HG03469 (cell line): ENCODE measurements around the gene APOA4.
"Not testable (repeated sequence)": the region's sequence is repeated elsewhere in the genome, so short reads cannot be mapped to it uniquely, and the experiment has no call there.

ENCODE experiments used
- ATAC-seq: cut with Tn5 transposase; IDR thresholded peaks from one replicate; pipeline ENCODE4 v1.9.1; 2021; ENCODE audit warnings: mild to moderate bottlenecking, moderate library complexity, moderate number of reproducible peaks; ENCODE audit not compliant: unreplicated experiment

APOA4 gene

DNA sequence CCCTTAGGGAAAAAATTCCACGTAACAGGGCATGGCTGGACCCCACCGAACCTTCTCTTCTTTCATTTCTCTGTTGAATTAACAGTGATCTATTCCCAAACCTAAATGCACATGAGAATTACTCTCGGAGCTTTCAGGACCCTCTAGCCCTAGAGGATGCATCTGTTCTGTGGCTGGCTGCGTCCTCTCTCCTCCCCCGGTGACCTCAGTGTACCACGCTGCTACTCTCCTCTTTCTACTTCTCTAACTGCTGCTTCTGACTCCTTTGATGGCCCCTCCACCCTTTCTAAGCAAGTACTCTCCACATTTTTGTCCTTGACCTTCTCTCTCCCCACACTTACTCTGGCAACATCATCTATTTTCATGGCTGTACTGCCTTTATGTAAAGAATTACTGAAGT, 26.4 kb upstream of the APOA4 start:
- ATAC-seq: no peak

DNA sequence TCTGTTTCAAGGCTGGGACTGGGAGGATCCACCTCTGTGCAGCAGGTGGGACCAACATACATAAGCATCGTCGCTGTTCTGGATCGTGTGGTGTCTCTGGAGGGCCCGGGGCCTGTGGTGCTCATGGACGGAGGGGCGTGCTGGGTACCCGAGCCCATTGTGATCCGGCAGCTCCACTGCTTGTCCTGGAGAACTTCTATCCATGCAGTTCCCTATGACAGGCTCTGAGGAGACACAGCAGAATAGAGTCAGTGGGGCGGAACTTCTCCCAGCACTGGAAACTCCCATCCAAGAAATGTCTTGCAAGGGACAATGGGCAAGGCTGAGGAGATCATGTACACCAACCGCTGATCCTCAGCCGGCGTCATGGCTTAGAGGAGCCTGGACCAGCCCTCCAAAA, 26.0 kb upstream of the APOA4 start:
- ATAC-seq: no peak

DNA sequence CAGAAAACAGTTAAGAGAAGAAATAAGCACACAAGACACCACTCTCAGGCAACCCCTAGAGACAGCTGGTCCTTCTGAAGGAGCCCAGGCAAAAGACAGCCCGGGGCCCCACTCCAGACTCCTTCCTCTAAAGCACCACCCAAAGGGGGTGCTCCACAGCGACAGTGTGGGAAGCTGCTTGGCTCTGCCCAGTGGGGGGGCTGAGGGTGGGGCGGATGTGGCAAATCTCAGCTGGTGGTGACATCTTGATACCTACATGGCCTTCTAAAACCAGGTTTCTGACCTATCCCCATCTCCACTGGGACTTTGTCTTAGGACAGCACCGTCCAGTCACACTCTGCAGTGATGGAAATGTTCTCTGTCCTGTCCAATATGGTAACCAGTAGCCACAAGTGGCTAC, 24.5 kb upstream of the APOA4 start:
- no peak for ATAC-seq

DNA sequence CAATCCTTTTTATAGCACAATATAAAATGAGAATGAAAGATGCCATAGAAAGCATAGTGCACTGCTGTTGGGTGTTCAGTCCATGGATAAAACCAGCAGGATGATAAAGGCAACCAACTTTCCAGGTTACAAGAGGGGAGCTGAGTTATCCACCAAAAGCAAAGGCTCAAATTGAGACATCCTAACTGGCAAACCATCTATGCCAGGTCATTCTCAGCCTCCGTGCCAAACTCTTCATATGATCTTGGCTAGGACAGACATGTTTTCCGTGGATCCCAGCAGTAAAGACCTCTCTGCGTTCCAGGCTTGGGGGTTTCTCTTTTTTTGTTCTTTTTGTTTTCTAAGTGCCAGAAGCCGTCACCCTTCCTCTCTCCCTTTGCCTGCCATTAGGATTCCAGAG, 21.6 kb upstream of the APOA4 start:
- ATAC-seq: no peak

DNA sequence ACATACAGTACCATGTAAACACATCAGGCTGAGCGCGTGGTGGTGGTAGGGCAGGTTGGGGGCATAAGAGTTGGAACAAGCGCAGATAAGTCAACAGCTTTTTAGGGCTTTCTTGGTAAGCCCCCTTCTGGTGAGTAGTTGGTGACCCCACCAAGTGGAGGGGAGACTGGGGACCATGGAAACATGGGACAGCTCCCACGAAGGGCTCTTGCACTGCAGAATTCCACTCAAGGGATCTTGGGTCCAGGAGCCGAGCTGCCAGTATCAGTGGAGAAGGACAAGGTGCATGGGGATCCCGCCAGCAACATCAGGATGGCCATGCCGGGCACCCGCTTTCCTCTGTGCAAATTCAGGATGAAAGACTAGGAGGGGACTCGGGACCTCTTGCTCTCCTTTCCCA, 20.6 kb upstream of the APOA4 start:
- no peak for ATAC-seq

DNA sequence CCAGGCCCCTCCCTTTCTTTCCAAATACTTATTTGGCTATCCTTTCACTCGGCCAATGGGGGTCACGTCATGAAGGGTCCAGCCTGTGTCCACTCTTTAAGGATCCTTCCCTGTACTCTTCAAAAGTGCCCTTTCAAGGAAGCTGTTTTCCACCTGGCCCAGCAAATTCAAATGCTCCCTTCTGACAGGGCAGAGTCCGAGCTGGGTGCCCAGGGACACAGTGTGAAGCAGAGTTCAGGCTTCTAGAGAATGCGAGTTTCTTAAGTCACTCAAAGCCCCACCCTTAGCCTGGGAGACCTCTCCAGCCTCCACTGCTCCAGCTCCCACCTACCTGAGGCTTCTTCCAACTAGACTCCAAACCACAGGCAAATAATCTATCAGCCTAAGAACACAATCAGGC, 19.8 kb upstream of the APOA4 start:
- no peak for ATAC-seq

DNA sequence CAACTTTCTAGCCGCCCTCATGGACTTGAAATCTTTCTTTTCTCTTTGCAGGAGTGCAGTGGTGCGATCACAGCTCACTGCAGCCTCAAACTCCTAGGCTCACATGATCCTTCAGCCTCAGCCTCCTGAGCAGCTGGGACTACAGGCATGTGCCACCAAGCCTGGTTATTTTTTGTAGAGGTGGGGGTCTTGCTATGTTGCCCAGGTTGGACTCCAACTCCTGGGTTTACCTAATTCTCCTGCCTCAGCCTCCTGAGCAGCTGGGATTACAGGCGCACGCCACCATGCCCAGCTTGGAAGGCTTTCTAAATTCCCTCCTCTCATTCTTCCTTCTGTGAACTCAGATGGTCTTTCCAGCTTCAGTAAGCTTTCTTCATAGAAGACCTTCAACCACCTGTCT, 19.0 kb upstream of the APOA4 start:
- no peak for ATAC-seq

DNA sequence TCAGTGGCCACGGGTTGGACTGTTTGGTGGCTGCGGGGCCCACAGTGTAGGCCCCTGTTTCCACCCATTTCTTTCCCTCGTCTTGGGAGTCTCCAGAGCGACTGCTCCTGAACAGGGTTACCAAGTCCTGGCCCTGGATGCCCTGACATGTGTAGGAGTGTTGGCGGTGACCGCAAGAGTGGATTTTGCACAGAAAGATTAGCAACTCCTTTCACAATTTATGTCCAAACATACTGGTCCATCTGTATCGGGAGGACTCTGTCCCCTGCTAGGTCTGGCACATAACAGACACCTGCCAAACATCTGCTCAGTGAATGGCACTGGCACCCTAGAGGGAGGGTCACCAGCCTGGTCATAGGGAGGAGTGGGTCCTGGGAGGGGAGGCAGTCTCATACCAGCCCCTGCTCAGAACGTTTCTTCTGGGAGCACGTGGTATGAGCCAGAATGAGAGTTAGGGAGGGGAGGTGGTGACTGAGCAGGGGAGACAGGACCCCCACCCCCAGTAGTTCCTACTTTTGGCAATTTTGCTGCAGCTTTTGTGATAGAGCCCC, 17.7 kb upstream of the APOA4 start:
- ATAC-seq: no peak

DNA sequence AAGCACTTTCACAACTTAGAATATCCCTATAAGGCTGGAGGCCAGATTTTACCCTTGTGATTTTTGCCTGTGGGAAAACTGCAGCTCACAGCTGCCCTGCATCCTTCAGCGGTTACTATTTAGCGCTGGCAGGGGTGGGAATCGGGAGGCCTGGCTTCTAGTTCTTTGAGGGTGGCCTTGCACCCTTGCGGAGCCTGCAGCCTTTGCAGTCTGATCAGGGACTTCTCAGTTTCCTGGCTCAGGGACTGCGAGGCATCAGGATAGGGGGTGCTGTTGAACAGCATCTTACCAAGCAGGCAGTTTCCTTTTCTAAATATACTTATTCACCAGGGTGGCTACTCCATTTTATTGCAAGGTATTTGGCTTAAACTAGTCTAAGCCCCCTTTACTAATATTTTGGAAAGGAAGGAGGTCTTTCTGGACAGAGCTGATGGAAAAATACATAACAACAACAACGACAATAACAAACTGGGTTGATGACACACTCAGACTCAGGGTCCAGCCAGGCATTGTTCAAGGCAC, 17.2 kb upstream of the APOA4 start:
- ATAC-seq: no peak

DNA sequence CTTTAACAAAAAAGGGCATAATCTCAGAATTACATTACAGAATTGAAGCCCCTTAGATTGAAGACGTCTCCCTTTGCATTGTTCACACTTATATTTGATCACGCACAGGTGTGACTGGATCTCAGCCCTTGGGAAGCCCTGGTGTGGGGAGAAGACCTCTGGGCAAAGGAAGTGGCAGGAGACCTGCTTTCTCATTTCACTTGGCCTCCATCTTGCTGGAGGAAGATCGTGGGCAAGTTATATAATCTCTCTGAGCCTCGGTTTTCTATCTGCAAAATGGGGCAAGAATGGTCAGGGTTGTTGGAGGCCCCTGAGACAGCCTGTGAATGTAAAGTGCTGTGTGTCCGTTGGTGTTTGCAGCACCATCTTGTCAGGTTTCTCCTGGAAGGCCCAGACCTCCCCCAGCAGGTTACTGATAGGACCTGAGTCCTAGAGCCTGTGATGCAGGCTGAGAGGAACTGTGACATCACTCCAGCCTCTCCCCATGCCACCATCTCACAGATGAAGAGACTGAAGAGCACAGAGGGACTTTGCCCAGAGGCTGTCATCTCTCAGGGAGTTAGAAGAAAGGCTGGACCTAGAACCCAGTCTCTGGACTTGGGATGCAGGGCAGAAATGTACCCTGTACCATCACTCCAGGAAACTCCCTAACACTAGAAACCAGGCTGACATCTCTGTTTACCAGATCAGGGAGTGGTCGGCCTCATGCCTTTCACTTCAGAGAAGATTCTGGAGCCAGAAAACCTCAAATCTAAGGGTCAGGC, 15.4 kb upstream of the APOA4 start:
- ATAC-seq: no peak

DNA sequence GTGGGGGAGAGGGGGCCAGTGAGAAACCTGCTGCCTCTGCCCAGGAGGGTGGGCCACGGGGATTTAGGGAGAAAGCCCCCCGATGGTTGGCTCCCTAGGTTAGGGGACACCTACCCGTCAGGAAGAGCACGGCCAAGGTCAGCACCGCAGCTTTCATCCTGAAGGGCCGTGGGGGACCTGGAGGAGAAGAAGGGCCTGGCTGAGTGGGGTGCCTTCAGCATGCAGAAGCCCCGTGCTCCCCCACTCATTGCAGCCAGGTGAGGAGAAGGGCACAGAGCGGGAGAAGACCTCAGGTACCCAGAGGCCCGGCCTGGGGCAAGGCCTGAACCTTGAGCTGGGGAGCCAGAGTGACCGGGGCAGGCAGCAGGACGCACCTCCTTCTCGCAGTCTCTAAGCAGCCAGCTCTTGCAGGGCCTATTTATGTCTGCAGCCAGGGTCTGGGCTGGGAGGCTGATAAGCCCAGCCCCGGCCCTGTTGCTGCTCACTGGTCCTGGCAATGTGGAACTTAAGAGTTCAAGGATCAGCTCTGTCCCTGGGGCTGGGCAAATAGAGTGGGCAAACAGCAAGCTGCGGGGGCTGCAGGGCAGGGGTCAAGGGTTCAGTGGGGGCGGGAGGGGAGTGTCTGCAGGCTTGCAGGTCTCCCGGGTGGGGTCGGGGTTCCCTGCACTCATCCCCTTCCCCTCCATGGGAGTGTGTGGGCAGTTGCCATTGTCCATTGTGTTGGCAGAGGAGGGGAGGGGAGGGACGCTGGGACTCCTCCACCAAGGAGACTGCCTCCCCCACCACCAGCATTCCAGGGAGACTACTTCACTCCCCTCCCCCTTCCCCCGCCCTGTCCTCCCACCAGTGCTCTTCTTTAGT, 14.4 kb upstream of the APOA4 start, which contains the start of gene APOA1:
TSS of gene APOA1 (minus strand) at position 392 of the 861 bp plus-strand sequence. CDS start at position 157, 235 bp downstream.
- no peak for ATAC-seq

DNA sequence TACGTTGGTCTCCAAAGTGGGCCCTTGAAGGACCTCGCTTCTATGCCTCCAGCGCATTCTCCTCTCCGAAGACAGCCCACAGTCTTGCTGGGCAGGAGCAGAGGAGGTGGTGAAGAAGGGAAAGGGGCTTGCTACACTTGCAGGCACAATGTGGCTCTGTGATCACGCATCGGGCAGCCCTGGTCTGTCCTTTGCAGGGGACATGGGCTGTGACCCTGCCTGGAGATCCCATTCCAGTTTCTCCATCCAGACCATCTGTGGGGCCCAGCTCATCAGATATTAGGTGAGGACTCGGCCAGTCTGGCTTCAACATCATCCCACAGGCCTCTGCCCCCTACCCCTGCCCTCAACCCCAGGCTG, 13.5 kb upstream of the APOA4 start:
- no peak for ATAC-seq

DNA sequence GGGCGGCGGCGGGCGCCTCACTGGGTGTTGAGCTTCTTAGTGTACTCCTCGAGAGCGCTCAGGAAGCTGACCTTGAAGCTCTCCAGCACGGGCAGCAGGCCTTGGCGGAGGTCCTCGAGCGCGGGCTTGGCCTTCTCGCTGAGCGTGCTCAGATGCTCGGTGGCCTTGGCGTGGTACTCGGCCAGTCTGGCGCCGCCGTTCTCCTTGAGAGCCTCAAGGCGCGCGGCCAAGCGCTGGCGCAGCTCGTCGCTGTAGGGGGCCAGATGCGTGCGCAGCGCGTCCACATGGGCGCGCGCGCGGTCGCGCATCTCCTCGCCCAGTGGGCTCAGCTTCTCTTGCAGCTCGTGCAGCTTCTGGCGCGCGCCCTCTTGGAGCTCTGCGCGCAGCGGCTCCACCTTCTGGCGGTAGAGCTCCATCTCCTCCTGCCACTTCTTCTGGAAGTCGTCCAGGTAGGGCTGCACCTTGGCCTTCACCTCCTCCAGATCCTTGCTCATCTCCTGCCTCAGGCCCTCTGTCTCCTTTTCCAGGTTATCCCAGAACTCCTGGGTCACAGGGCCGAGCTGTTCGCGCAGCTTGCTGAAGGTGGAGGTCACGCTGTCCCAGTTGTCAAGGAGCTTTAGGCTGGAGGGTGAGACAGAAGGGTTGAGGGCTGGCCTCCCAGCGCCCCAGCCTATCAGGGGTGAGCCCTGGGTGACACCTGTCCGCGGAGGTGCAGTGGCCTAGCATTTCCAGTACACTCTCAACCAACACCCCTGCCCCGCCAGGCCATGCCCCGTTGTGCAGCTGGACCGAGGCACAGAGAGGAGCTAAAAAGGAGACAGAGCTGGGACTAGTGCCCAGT, 12.9 kb upstream of the APOA4 start:
- ATAC-seq: peak; percentile 61

DNA sequence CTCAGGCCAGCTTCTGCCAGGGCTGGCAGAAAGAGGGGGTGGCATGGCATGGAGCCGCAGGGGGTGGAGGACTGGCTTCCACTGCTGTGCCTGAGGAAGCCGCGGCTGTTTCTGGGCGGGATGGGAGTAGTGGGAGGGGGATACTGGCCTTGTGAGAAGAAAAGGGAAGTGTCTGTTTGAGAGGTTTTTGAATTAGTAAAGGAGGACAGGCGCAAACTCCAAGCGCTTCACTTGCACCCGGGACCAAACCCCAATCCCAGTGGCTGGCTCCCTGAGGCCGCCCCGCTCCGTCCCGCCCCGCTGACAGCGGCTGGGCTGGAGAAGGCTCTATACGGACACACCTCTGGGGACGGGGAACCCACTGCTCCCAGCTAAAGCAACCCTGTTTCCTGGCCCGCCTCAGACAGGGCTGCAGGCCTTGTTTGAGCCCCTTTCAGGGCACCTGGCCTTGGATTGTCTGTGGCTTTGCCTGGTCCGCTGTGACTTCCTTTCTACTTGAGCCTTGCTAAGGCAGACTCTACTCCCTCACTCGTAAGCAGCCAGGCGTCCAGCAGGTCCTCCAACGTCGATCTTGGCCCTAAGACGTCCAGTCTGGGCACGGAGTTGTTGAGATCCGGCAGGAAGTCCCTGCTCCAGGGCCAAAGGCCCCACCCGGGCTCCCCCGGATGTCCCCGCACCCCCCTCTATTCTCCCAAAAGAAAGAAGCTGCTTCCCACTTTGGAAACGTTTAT, 12.1 kb upstream of the APOA4 start:
- no peak for ATAC-seq

DNA sequence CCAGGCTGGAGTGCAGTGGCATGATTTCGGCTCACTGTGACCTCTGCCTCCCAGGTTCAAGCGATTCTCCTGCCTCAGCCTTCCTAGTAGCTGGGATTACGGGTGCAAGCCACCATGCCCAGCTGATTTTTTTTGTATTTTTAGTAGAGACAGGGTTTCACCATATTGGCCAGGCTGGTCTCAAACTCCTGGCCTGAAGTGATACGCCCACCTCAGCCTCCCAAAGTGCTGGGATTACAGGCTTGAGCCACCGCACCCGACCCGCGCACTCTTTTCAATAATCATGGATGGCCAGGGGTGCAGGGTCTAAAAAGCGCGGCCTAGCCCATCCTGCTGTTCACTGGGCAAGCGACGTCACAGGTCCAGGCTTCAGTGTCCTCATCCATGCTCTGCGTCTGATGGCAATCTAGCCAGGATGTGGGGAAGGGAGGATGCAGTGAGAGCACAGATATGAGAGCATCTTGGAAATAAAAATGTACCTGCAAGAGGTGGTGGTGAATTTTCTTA, 11.5 kb upstream of the APOA4 start:
- not testable (repeated sequence) for ATAC-seq

DNA sequence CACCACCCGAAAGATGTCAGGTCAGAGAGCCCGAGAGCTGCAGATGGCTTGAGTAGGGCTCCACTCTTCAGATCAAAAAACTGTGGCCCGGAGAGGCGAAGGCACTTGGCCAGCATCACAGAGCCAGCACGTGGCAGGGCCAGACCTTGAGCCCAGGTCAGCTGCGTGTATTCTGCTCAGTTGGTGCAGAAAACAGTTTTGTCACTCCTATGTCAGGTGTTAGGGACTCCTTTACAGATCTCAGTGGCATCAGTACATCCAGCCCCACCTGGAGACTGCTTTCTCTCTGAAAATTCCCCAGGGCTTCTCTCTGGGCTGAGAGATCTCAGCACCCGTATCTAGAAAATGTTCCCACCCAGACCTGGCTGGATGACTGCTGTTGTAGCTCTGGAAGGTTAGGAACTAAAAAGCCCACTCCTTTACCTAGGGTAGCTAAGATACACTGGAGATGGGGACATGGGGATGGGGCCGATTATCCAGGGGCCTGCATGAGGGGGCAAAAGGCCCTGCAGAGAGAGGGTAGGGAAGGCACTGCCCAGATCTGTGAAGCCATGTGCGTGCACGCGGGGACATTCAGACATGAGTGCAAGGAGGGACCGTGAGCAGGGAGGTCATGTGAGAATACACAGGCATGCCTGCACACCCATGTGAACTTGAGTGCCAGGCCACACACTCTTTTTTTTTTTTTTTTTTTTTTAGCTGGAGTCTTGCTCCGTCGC, 10.9 kb upstream of the APOA4 start:
- no peak for ATAC-seq

DNA sequence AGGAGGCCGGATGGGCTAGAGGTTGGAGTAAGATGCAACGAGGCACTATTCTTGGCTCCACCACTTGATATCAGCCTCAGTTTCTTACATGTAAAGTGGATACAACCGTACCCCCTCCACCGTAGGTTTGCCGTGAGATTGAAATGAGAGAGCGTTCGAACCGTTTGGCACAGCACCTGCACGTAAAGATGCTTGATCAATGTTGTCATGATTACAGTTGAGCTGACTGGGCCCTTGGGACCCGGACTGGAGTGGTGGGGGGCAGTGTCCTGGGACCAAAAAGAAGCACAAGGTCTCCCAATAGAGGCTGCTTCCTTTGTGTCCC, 10.3 kb upstream of the APOA4 start:
- ATAC-seq: no peak

DNA sequence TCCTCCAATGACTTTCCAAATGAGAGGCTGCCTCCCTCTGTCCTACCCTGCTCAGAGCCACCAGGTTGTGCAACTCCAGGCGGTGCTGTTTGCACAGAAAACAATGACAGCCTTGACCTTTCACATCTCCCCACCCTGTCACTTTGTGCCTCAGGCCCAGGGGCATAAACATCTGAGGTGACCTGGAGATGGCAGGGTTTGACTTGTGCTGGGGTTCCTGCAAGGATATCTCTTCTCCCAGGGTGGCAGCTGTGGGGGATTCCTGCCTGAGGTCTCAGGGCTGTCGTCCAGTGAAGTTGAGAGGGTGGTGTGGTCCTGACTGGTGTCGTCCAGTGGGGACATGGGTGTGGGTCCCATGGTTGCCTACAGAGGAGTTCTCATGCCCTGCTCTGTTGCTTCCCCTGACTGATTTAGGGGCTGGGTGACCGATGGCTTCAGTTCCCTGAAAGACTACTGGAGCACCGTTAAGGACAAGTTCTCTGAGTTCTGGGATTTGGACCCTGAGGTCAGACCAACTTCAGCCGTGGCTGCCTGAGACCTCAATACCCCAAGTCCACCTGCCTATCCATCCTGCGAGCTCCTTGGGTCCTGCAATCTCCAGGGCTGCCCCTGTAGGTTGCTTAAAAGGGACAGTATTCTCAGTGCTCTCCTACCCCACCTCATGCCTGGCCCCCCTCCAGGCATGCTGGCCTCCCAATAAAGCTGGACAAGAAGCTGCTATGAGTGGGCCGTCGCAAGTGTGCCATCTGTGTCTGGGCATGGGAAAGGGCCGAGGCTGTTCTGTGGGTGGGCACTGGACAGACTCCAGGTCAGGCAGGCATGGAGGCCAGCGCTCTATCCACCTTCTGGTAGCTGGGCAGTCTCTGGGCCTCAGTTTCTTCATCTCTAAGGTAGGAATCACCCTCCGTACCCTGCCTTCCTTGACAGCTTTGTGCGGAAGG, 9.5 kb upstream of the APOA4 start:
- ATAC-seq: no peak
